GM12801 (cell line): ENCODE results near the gene ISCU.

Source experiments
- CTCF ChIP-seq: IDR thresholded peaks from one replicate; pipeline ENCODE4 v1.5.1; 2011; ENCODE audit warnings: control low read depth; ENCODE audit not compliant: insufficient read length; ENCODE audit errors: extremely low read depth

Gene ISCU

GRCh38 chr12:108618079-108618952 is 55.9 kb downstream of the ISCU start:
- no peak for TF ChIP-seq CTCF
